Measurements from ENCODE around the gene MYL4. TPM values are rescaled to one million over a fixed set of nuclear protein-coding genes. Genes with fewer than 3 reads are reported as not detected.

Gene MYL4
- total RNA-seq, 1 experiment from 2014 or later, result 0.66 TPM

- DNase-seq, result no peak
- Histone ChIP-seq H3K56ac (ENCODE audit: insufficient read length, low read depth, low read length) (no peak overlapping the region), H3K4me1 (ENCODE audit: insufficient read depth, low read length) (peaks cover 4% of the 10 kb centered on the region; the same call in 1 of the 2 replicates), H2BK15ac (ENCODE audit: low read depth, low read length) (no peak overlapping the region), H4K5ac (ENCODE audit: insufficient read length, low read depth, low read length) (no peak overlapping the region), H4K91ac (ENCODE audit: insufficient read length, low read depth, low read length) (no peak overlapping the region), H3K79me2 (ENCODE audit: insufficient read depth, low read length) (no peaks in the 10 kb centered on the region), H3K27me3 (ENCODE audit: insufficient read depth, low read length) (no peaks in the 10 kb centered on the region), H2AFZ (ENCODE audit: low read length) (no peak overlapping the region), H3K18ac (ENCODE audit: insufficient read length, low read depth, low read length) (no peak overlapping the region), H2AK5ac (ENCODE audit: insufficient read length, low read length) (no peak overlapping the region), H3K23me2 (ENCODE audit: insufficient read length, low read depth, low read length, poor library complexity, severe bottlenecking) (no peaks in the 10 kb centered on the region), H3K79me1 (ENCODE audit: insufficient read depth, low read depth, low read length, poor library complexity, severe bottlenecking) (no peaks in the 10 kb centered on the region), H3K23ac (ENCODE audit: insufficient read length, low read depth, low read length) (no peak overlapping the region), H4K8ac (replicated peaks; ENCODE audit: insufficient read length, low read depth, low read length) (no peak overlapping the region), H3K9me3 (ENCODE audit: control insufficient read depth, low read depth, low read length) (no peaks in the 10 kb centered on the region), H3K4me2 (ENCODE audit: insufficient read depth, insufficient read length, low read length) (no peak overlapping the region), H3T11ph (ENCODE audit: low read length) (no peak overlapping the region), H2BK120ac (ENCODE audit: low read depth, low read length, poor library complexity, severe bottlenecking) (no peak overlapping the region), H2BK12ac (ENCODE audit: insufficient read length, low read depth, low read length) (no peak overlapping the region), H3K14ac (ENCODE audit: insufficient read depth, low read length) (no peak overlapping the region), H3K27ac (ENCODE audit: insufficient read length, low read depth, low read length) (no peak overlapping the region), H2BK5ac (ENCODE audit: insufficient read length, low read length) (no peak overlapping the region), H2BK20ac (ENCODE audit: low read depth, low read length, poor library complexity, severe bottlenecking) (no peak overlapping the region), H4K20me1 (ENCODE audit: control insufficient read depth, insufficient read depth, insufficient read length) (no peaks in the 10 kb centered on the region), H3K4ac (ENCODE audit: low read depth, low read length) (no peak overlapping the region), H3K9ac (ENCODE audit: extremely low read depth, insufficient read length, low read length) (no peak overlapping the region)
- no CpG with 5 or more reads among the region's 3 CpGs for WGBS (ENCODE audit: extremely low coverage, insufficient read length, low lambda C conversion rate)
- Mint-ChIP-seq H3K27me3 (ENCODE audit: low read depth) (peaks cover 33% of the 10 kb centered on the region), H3K4me1 (peaks cover 21 to 25% of the 10 kb centered on the region in 2 experiments), H3K27ac (no peak overlapping the region; a peak in 1 of 7 replicates), H3K36me3 (ENCODE audit: insufficient read depth in 1 of 3, low read depth in 3 of 3) (peaks cover 0 to 13% (median 9%) of the 10 kb centered on the region in 3 experiments; a peak in 4 of 7 replicates), H3K4me3 (no peak overlapping the region), H3K9me3 (peaks cover 13 to 22% of the 10 kb centered on the region in 2 experiments)
- TF ChIP-seq CTCF (conservative IDR thresholded peaks at IDR 0.05), result no peak
These were observed 16.3 kb downstream of the MYL4 start for GRCh38 chr17:47225436-47225858.
